Pancreas (tissue), 10 donors: ENCODE data around the gene MTMR4. TPM values are rescaled to one million over a fixed set of nuclear protein-coding genes. Genes with fewer than 3 reads are reported as not detected.
"Not testable (repeated sequence)": the region's sequence is repeated elsewhere in the genome, so short reads cannot be mapped to it uniquely, and the experiment has no call there.

ENCODE experiments used
- ATAC-seq, 4 donors: fragments of 200-7000 bp; cut with Tn5 transposase; one replicate each; pipeline versions ENCODE4 v1.8.0 to v1.9.1; 2020; ENCODE audit warnings: mild to moderate bottlenecking in 4 of 4, moderate library complexity in 4 of 4
- DNase-seq, 6 donors: peaks; one replicate each; pipeline ENCODE4 v3.0.0-alpha.2; 2020
- FAIRE-seq: peaks from 2 replicates; lab custom pipeline; 2012; peaks lifted over from hg19 to GRCh38; lab: Jason Lieb, UNC
- H3K27ac ChIP-seq, 4 donors: fragments of 200-600 bp; sonication (generic); 1 replicate in 3 of 4; 2 replicates in 1 of 4; pipeline versions ENCODE4 v1.5.0 to v1.8.0; 2020
- H3K27me3 ChIP-seq, 4 donors: fragments of 200-600 bp; one replicate each; pipeline ENCODE4 v1.8.0; 2021
- H3K36me3 ChIP-seq, 3 donors: fragments of 200-600 bp; sonication (generic) in 1 of 3; one replicate each; pipeline versions ENCODE4 v1.5.0 to v1.8.0; 2020 to 2021
- H3K4me1 ChIP-seq, 3 donors: fragments of 200-600 bp; one replicate each; pipeline ENCODE4 v1.8.0; 2021
- H3K4me3 ChIP-seq, 4 donors: fragments of 200-600 bp; sonication (generic) in 2 of 4; one replicate each; pipeline versions ENCODE4 v1.5.0 to v1.8.0; 2020 to 2021
- H3K9me3 ChIP-seq, 4 donors: fragments of 200-600 bp; one replicate each; pipeline ENCODE4 v1.8.0; 2021
- CTCF ChIP-seq, 4 donors: fragments of 200-600 bp; sonication (generic) in 3 of 4; IDR thresholded peaks; one replicate each; pipeline versions ENCODE4 v1.5.0 to v1.8.0; 2021; ENCODE audit warnings: antibody characterized with exemption in 4 of 4
- WGBS, 2 donors: extraction: QIAGEN DNeasy Blood & Tissue Kit; methylation state at CpG; one replicate each; pipeline ENCODE4 v1.1.7; 2013; 5-methylcytosine and 5-hydroxymethylcytosine counted together
- intact Hi-C, 3 donors: fragments of 100-400 bp; cut with DNase I; formaldehyde crosslinking; loops; one replicate each; pipeline versions ENCODE4 v1.11.1 to v1.14.2; 2022
- polyA plus RNA-seq, 2 donors: library from polyadenylated mRNA; stranded (reverse); fragments of 200-250 nt; gene quantifications; one replicate each; pipeline ENCODE4 v1.2.3, GENCODE V29; 2013
- total RNA-seq, 6 donors: library from RNA; stranded (reverse); fragmentation: NEBNext Ultra II Directional in 4 of 6; extraction: Animal tissue kit (Norgen Biotek cat#: 25700) in 4 of 6; gene quantifications; one replicate each; pipeline versions ENCODE4 v1.2.1 to v1.2.4, GENCODE V29; 2021 to 2023
- donor health status: healthy with polysubstance abuse.
- donor health status: DM: no; HTN: no; CAD: no; lungs with moderate emphysema.
- donor health status: DM: no; HTN: no; CAD: no.
- donor health status: control.
- donor health status: control.
- donor health status: Bipolar disorder and iron deficiency.
- donor health status: DM: yes; HTN: yes; CAD: no.
- donor health status: DM: no; HTN: no; CAD: no.
- donor health status: DM: no; HTN: no; CAD: no.
- donor health status: DM: yes; HTN: yes; CAD: no.

MTMR4 gene
- total and polyA plus RNA-seq, 8 donors, result 8.1 to 19.9 (median 14.5) TPM

DNA sequence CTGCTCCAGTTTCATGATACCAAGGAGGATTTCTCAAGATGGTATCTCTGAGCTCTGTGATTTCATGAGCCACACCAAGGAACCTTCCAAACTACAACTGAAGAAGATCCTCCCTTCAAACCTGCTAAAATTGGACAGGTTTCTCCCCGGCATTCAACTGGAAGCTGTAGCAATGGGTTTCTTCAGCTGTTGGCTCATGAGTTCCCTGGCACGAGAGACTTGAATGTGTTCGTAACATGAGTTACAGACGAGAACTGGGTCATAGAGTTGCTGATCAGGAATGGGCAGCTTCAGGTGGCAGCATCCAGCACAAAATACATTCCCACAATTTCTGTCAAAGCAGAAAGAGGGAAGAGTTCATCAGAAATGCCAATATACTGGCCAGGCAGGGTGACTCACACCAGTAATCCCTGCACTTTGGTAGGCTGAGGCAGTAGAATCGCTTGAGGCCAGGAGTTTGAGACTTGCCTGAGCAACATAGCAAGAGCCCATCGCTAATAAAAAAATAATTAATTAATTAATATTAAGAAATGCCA, 22.9 kb downstream of the MTMR4 start:
- Histone ChIP-seq H3K9me3 (no peaks in the 10 kb centered on the region), H3K27me3 (no peaks in the 10 kb centered on the region), H3K27ac (no peak overlapping the region), H3K36me3 (peaks cover 0 to 54% (median 33%) of the 10 kb centered on the region in 3 donors), H3K4me1 (no peaks in the 10 kb centered on the region), H3K4me3 (no peak overlapping the region)
- WGBS, 2 donors, result 95% methylated on average over 6 of the region's 6 CpGs
- DNase-seq (no peak), ATAC-seq (no peak), FAIRE-seq (no peak)
- intact Hi-C loops, result no loop called here
- TF ChIP-seq CTCF (IDR thresholded peaks at IDR 0.05), result no peak

- Histone ChIP-seq H3K27ac (no peak overlapping the region), H3K27me3 (no peaks in the 10 kb centered on the region), H3K4me3 (no peak overlapping the region), H3K4me1 (no peaks in the 10 kb centered on the region), H3K36me3 (peaks cover 0 to 35% (median 12%) of the 10 kb centered on the region in 3 donors), H3K9me3 (no peaks in the 10 kb centered on the region)
- ATAC-seq (no peak), FAIRE-seq (no peak), DNase-seq (no peak)
- intact Hi-C loops, result no loop called here
- 90 to 91% methylated on average over 26 of the region's 26 CpGs for WGBS, 2 donors
- TF ChIP-seq CTCF (IDR thresholded peaks at IDR 0.05), result no peak
Observed at GRCh38 chr17:58488428-58488890, 26.0 kb downstream of the MTMR4 start.

GRCh38 chr17:58487589-58488427, 26.6 kb downstream of the MTMR4 start, which contains the start of gene HSF5:
HSF5 (minus strand) TSS chr17:58488408; CDS start chr17:58488274, 134 bp downstream.
- FAIRE-seq, result no peak
- Histone ChIP-seq H3K27me3 (no peaks in the 10 kb centered on the region), H3K9me3 (no peaks in the 10 kb centered on the region), H3K36me3 (peaks cover 0 to 28% (median 8%) of the 10 kb centered on the region in 3 donors), H3K27ac (no peak within 1 kb of the TSS), H3K4me1 (no peaks in the 10 kb centered on the region), H3K4me3 (peak within 1 kb of the TSS in 1 of 4 donors; percentile 8)
- WGBS, 2 donors, result 73 to 78% methylated on average over 89 to 98 of the region's 98 CpGs
- peak in 3 of 4 donors; percentile 22 to 57 (median 35) for ATAC-seq
- DNase-seq, result peak in 1 of 6 donors; percentile 73
- no peak for TF ChIP-seq CTCF (IDR thresholded peaks at IDR 0.05)
- intact Hi-C loops, result no loop called here

DNA sequence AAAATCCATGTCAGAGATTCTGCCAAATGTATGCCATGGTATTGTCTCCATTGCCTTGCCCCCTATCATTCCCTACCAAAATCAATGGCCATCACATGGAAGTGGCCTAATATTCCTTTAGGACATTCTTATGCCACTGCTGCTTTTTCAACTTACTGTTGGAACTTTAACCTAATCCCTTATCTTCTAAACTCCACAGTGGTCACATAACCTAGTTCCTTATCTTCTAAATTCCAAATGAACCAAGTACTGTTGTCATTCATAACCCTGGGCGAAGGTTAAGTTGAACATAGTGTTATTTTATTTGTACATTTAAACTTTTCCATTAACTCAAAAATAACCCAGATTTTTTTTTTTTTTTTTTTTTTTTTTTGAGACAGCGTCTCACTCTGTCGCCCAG, 29.8 kb downstream of the MTMR4 start:
- ATAC-seq, result no peak
- WGBS, 2 donors, result 48 to 65% methylated on average over 3 of the region's 3 CpGs
- no peak for FAIRE-seq

DNA sequence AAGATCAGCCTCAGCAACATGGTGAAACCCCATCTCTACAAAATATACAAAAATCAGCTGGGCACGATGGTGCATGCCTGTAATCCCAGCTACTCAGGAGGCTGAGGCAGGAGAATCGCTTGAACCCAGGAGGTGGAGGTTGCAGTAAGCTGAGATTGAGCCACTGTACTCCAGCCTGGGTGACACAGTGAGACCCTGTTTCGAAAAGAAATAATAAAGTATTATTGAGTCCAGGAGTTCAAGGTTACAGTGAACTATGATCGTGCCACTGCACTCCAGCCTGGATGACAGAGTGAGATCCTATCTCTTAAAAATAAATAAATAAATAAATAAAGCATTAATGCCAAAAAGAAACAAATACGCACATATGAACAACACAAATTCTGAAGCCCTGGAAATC, 32.6 kb downstream of the MTMR4 start:
- intact Hi-C loops, FAIRE-seq, H3K36me3 ChIP-seq, H3K4me1 ChIP-seq, ATAC-seq, H3K4me3 ChIP-seq, H3K27ac ChIP-seq, H3K9me3 ChIP-seq, H3K27me3 ChIP-seq, DNase-seq: not testable (repeated sequence)
- 85 to 88% methylated on average over 5 of the region's 5 CpGs for WGBS, 2 donors

More for the DNA sequence above, 29.8 kb downstream of the MTMR4 start:
- no peak for TF ChIP-seq CTCF (IDR thresholded peaks at IDR 0.05)
- no peaks in the 10 kb centered on the region for H3K36me3 ChIP-seq
- no peak for DNase-seq
- intact Hi-C loops, result no loop called here
- no peaks in the 10 kb centered on the region for H3K9me3 ChIP-seq
- no peak overlapping the region for H3K4me3 ChIP-seq
- H3K4me1 ChIP-seq, result no peaks in the 10 kb centered on the region
- H3K27me3 ChIP-seq, result no peaks in the 10 kb centered on the region
- H3K27ac ChIP-seq, result no peak overlapping the region
